Ramos (cell line): ENCODE measurements around the gene POLR2H.

Experiments
- in situ Hi-C: fragments of 300-500 bp; cut with MboI; formaldehyde crosslinking; loops from one replicate; pipeline ENCODE4 v1.14.3; 2022; ENCODE audit warnings: low sequenced_read_pairs; ENCODE audit not compliant: unreplicated experiment

Gene POLR2H

DNA sequence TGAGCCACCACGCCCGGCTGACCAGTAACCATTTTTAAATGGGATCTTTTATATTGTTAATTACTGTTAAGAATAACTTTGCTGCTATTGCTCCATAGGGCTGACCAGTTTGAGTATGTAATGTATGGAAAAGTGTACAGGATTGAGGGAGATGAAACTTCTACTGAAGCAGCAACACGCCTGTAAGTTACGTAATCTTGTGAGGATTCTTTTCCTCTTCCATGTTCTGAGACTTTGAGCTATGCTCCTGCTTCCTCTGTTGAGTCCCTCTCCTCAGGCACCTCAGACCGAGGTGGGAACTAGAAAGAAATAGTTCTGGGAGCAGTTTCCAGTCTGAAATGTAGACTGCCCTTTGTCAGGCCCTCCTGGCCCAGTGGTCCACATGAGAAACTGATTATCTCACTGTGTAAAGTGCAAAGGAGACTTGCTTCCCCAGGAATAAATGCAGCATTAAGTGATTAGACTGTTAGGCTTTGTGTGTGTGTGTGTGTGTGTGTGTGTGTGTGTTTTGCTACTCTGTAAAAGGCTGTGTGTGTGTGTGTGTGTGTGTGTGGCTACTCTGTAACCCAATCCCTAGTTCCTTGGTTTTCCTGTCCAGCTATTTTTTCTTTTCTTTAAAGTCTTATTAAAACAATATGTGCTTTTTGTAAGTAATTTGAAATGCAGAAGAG, 5.2 kb downstream of the POLR2H start:
- in situ Hi-C loops, result no loop called here

DNA sequence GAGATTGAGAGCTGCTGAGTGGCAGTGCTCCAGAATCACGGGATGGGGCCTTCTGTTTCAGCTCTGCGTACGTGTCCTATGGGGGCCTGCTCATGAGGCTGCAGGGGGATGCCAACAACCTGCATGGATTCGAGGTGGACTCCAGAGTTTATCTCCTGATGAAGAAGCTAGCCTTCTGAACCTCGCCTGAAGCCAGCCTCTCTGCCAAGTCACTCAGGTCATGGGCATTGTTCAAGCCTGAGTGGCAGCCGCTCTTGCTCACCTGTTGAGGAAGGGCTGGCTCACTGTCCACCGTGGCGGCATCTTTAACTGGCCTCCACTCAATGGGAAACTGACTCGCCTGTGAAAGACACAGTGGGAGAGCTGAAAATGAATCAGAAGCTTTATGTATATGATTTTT, 6.6 kb downstream of the POLR2H start:
- in situ Hi-C loops, result no loop called here

DNA sequence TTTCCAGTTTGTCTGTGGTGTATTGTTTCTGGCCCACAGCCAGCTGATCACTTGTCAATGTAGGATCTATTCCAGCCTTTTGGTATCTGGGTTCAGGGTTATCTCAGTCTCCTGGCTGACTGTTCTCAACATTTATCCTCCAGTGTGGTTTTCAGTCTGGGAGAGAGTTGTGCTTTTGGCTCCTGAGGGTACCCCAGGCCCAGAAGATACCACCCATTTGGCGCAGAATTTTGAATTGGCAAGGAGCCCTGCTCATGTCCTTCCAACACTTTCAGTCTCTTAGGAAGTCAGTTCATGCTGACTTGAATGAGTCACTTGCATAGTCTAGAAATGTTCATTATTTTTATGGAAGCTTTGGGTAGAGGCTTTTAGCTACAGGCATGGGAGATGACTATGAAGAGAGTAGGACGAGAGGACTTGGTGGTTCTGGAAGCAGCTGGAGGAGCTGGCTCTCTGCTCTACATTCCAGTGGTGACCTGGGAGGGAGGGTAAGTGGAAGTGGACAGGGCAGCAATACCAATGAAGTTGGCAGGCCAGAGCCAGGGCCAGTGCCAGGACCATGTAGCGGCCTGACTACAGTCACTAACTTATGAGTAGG, 7.2 kb downstream of the POLR2H start:
- in situ Hi-C loops, result no loop called here

DNA sequence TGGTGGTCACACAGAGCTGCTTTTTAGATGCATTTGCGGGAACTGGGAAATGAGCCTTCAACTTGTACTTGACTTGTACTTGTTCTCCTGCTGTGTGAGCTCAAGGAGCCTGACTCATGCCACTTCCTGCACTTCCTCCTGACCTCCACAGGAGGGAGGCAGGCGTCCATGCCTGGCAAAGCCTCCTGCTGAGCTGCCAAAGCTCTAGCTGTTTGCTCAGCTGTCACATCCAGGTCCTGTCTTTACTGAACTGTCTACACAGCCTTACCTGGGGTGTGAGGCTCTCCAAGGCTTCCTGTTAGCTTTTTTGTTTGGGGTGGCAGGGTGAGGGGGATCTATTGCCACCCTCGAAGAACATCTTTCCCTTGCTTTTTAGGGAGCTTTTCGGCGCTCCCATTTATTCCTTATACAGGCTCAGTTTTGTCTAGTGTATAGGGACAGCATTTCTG, 10.1 kb downstream of the POLR2H start:
- in situ Hi-C loops, result no loop called here

DNA sequence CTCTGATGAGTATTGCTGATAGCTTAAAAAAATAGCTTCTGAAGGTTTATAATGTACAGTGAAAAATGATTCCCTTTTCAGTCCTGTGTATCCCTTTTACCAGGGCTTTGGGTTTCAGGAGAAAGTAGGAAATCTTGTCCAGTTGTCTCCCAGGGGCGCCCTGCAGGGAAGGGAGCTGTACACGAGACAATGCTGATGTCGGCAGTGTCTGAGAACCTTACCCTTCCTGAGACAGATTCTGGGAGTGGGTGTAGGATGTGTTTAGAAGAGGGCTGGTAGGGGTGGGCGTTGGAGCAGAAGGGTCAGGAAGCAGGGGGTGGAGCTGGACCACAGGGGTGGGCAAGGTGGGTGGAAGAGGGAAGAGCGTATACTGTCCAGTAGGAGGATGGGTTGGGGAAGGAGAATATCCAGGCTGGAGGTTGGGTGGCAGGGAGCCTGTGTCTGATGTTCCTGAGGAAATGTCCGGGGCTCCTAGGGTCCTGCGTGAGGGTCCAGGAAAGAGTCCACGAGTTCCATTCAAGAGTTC, 10.8 kb downstream of the POLR2H start:
- in situ Hi-C loops, result no loop called here

DNA sequence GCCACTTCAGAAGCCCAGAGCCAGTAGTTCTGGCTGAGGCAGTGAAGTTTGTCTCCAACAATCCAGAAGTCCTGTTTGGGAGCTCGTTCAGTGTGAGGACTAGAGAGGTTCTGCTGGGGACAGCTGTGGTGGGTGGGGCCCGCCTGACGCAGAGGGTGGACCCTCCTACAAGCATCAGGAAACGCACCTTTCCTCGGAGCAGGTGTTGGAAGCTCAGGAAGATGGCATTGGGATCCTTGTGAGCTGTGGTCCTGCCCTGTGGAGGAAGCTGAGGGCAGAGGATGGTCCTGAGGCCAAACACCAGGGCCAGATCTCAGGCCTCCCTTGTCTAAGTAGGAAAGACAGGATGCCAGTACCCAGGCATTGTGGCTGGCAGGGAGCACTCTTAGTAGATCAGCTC, 11.4 kb downstream of the POLR2H start:
- in situ Hi-C loops, result no loop called here

DNA sequence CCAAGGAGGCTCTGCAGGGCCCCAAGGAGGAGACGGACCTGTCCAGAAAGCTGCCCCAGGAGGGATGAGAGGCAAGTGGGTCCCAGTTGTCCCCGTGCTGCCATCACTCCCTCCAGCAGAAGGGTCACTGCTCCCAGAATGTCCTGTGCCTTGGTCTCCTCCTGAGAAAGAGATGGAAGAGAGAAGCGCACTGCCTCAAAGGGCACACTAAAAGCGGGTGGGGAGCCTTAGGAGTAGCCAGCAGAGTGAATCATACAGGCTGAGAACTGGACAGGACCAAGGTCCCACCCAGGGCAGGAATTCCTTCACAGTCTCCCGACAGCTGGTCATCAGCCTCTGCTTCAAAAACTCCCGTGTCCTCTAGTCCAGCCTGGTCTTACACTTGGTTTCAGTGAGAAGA, 11.9 kb downstream of the POLR2H start:
- in situ Hi-C loops, result no loop called here

DNA sequence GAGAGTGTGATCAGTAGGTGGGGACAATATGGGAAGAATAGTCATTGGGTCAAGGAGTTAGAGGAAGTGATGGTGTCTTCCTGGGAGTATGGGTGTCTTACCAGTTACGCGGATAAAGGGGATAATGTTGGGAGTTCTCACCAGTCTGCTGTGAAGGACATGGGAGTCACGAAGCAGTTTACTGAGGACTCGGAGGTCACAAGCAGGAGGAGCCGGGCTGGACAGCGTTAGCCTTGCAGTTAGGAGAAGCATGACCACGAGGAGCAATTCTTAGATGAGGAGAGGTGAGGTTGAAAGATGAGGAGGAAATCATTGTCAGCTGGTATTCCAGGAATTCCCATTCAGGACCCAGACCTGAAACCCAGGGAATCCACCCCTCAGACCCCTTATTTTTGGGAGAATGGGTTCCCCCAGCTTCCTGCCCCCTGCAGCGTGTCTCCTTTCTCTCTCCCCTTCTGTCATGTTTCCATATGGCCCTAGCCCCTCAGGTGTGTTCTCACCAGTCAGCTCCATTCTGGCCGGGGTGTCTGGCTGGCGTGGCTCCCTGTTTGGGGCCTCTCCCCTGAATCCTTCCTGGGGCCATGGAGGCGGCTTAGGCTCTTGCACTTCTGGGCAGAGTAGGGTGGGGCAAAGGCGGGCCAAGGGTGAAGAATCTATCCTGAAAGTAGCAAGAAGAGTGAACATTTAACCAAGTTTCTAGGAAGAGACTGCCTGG, 14.4 kb downstream of the POLR2H start:
- in situ Hi-C loops, result no loop called here

DNA sequence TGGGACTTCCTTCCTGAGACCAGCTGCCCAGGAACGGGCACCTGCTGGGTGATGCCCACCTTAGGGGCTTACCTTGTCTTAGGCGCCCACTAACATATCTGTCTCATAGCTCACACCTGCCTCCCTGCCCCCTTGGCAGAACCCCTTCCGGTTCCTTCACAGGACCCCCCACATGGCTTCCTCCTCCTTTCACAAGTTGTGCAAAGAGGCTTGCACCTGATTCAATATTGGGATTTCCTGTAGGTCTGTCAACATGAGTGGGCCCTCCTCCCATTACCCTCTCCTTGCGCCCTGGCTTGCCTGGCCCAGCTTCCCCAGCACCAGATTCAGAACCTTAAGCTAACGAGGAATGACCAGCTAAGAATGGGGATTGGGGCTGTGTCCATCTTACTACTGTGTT, 15.9 kb downstream of the POLR2H start:
- in situ Hi-C loops, result no loop called here

DNA sequence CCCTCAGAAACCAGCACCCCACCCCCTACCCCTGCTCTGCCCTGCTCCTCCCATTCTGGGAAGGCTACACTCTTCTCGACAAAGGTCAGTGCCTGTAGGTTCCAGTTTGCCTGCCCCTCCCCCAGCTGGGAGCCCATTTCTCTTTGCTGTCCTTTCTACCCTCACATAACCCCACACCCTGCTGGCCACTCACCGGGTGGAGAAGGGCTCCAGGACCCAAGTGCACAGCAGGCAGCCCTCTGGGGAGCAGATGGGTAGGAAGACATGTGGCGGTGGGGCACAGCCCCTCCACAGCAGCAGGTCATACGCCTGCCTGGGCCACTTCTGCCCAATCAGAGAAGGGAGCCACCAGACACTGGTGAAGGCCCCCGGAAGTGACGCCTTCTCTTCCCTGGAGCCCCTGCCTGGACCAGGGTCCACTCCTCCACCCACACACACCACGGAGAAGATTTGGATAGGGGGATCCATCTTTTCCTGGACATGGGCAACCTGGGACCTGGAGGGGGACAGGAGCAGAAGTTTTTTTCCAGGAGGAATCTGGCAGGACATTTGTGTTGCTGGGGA, 16.5 kb downstream of the POLR2H start, which contains the start of gene THPO:
Gene THPO, minus strand, starts transcription at position 326 of the 564 bp plus-strand sequence. CDS start 1,948 bp downstream, outside the sequence.
- in situ Hi-C loops, result no loop called here

DNA sequence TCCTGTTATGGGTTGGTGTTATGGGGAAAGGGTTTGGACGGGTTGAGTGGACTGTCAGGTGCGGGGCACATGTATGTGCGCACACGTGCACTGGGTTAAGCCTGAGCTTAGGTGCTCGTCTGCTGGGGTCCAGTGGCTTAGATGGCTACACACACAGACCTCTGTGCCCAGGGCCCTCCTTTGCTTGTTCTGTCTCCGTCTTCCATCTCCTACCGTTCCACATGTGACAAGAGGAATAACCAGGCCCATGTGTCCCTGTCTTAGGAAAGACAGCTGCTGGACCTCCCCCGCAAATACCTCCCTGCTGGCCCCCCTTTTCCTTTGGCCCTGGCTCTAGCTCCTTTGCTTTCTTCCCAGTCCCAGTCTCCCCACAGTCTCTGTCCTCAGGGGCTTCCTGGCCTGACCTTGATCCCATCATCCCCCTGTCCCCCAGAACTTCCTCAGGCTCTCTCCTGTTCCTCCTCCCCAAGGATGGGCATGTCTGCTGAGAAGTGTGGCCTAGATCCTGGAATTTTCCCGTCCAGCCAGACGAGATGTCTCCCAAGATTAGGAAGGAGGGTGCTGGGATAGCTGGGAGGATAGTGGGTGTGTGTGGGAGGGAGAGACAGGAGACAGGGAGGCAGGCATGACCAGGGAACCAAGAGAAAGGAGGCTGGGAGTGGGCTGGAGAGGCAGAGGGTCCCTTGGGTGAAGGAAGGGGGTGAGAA, 17.3 kb downstream of the POLR2H start:
- in situ Hi-C loops, result no loop called here

DNA sequence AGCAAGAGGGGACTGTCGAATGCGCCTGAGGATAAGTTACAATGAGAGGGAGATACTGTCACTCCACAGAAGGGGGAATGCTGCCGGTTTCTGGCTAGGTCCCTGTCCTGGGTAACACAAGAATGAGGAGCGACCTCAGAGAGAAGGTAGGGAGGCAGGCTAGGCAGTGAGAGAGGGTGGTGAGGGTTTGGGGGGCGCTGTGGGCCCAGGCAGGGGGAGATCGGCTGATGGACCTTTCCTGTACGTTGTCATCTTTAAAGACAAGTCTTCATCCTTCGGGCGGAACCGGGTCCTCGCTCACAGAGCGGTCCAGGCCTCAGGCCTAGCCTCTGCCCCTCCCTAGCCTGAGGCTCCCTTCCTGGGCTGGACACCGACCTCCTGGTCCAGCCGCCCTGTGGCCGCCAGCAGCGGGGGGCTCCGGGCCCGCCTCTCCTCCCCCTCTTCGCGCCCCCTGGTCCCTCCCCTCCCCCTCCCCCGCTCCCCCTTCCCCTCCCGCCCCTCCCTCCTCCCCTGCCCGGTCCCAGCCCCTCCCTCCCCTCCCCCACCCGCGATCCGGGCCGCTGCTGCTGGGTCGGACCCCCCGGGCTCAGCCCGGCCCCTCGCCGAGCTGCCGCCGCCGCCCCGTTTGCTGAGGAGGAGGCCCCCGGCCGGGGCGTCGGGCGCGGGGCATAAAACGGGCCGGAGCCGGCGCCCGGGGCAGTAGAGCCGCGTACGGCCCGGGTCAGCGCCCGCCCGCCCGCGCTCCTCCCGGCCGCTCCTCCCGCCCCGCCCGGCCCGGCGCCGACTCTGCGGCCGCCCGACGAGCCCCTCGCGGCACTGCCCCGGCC, 18.1 kb downstream of the POLR2H start, which contains the start of gene CHRD:
Gene CHRD, plus strand, starts transcription at position 697 of the 827 bp plus-strand sequence. CDS start 265 bp downstream, outside the sequence.
- in situ Hi-C loops, result no loop called here

DNA sequence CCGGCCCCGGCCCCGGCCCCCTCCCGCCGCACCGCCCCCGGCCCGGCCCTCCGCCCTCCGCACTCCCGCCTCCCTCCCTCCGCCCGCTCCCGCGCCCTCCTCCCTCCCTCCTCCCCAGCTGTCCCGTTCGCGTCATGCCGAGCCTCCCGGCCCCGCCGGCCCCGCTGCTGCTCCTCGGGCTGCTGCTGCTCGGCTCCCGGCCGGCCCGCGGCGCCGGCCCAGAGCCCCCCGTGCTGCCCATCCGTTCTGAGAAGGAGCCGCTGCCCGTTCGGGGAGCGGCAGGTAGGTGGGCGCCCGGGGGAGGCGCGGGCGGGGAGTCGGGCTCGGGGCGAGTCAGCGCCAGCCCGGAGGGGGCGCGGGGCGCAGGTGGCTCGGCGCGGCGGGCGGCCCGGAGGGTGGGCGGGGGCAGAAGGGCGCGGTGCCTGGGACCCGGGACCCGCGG, 18.7 kb downstream of the POLR2H start:
- in situ Hi-C loops, result no loop called here

DNA sequence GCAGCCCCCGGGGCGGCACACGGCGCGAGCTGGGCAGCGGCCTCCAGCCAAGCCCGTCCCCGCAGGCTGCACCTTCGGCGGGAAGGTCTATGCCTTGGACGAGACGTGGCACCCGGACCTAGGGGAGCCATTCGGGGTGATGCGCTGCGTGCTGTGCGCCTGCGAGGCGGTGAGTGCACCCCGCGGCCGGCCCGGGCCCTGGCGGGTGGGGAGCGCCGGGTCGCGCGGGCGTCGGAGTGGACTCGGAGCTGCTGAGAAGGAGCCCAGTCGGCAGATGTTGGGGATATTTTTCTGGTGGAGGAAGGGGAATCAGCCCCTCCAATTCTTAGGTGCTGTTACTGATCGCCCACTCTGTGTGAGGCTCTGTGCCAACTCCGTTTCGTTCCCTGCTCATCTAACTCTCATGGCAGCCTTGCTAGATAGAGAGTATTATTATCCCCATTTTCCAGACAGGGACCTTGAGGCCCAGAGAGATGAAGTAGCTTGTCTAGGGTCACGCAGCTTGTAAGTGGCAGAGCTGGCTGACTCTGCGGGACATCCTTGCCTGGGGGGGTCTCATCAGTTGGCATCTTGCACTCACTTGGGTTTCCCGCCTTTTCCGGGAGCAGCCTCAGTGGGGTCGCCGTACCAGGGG, 19.2 kb downstream of the POLR2H start:
- in situ Hi-C loops, result no loop called here

DNA sequence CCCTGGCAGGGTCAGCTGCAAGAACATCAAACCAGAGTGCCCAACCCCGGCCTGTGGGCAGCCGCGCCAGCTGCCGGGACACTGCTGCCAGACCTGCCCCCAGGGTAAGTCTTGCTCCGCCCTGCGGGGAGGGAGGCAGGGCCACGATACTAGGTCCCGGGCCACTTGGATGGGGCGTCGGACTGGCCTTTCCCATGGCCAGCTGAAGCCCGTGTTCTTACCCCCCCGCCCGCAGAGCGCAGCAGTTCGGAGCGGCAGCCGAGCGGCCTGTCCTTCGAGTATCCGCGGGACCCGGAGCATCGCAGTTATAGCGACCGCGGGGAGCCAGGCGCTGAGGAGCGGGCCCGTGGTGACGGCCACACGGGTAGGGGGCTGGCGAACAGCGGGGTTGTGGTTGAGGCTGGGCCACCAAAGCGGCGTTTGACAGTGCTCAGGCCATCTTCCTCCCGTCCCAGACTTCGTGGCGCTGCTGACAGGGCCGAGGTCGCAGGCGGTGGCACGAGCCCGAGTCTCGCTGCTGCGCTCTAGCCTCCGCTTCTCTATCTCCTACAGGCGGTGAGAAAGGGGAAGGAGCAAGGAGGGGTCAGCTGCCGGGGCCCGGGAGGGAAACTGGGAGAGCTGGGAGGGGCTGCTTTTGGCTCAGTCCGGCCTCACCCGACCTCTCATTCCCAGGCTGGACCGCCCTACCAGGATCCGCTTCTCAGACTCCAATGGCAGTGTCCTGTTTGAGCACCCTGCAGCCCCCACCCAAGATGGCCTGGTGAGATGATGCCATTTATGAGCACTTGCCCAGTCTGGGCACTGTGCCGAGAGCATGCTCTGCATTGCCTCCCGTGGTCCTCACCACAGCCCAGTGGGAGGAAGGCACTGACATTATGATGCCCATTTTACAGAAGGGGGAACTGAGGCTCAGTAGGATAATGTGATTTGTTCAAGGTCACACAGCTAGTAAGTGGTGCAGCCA, 20.0 kb downstream of the POLR2H start:
- in situ Hi-C loops, result no loop called here

DNA sequence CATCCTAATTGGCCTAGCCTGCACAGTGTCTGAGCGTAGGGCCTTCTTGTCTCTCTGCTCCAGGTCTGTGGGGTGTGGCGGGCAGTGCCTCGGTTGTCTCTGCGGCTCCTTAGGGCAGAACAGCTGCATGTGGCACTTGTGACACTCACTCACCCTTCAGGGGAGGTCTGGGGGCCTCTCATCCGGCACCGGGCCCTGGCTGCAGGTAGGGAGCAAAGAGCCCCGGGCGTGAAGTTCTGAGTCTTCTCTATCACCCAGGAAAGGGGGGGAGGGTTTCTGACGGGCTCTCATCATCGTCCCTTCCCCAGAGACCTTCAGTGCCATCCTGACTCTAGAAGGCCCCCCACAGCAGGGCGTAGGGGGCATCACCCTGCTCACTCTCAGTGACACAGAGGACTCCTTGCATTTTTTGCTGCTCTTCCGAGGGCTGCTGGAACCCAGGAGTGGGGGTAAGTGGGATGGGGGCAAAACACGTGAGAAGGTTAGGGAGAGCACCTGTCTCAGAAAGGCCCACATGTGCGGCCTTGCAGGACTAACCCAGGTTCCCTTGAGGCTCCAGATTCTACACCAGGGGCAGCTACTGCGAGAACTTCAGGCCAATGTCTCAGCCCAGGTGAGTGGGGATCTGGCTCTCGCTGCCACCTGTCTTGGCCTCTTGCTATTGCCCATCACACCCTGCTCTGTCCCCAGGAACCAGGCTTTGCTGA, 21.0 kb downstream of the POLR2H start:
- in situ Hi-C loops, result no loop called here
